Measurements from ENCODE around the gene SPDYE5. TPM values are rescaled to one million over a fixed set of nuclear protein-coding genes. Genes with fewer than 3 reads are reported as not detected.

The SPDYE5 gene
- polyA plus RNA-seq, 1 donor (not counting 4 experiments of a cell fraction or from before 2014, with no cell fraction given), result 0.04 TPM

DNA sequence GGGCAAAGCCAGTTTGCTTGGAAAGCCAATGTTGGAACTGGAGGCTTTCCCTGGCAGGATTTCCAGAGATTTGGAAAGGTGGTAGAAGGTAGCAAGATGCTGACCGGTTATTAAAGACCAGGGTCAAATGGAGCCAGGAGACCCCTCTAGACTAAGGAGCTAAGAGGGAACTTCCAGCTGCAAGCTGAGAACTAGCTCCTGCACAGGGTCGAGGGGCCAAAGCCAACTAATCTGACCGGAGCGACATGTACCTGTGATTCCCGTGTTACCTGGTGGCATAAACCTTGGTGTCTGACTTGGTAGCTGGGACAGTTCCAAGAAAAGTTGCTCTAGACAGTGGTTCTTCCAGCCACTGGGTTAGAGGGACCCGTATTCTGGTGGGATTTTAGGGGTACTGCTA, 41.8 kb downstream of the SPDYE5 start:
- no peak for FAIRE-seq
- Histone ChIP-seq H3K4me1 (ENCODE audit: control insufficient read depth, extremely low read depth, insufficient read depth, low read length) (no peaks in the 10 kb centered on the region), H3K4me3 (ENCODE audit: control insufficient read depth in 2 of 3, extremely low read depth in 1 of 3, insufficient read depth in 2 of 3, low read depth in 1 of 3, low read length in 3 of 3) (no peak overlapping the region), H3K27me3 (ENCODE audit: control insufficient read depth, extremely low read depth, insufficient read depth, low read length) (no peaks in the 10 kb centered on the region), H3K36me3 (ENCODE audit: control insufficient read depth in 2 of 2, extremely low read depth in 1 of 2, insufficient read depth in 2 of 2, low read length in 2 of 2) (no peaks in the 10 kb centered on the region), H3K4me2 (ENCODE audit: control insufficient read depth, extremely low read depth, insufficient read depth, low read depth, low read length) (no peak overlapping the region), H3K27ac (ENCODE audit: control insufficient read depth, insufficient read depth, low read length) (no peak overlapping the region), H4K20me1 (ENCODE audit: control insufficient read depth, extremely low read depth, insufficient read depth, low read length) (no peaks in the 10 kb centered on the region), H2AFZ (ENCODE audit: control insufficient read depth, low read length) (no peak overlapping the region), H3K9me3 (ENCODE audit: control insufficient read depth, low read depth, low read length) (no peaks in the 10 kb centered on the region), H3K79me2 (ENCODE audit: control insufficient read depth, insufficient read depth, low read length) (no peaks in the 10 kb centered on the region), H3K9ac (ENCODE audit: control insufficient read depth, extremely low read depth, insufficient read depth, low read length) (no peak overlapping the region), H3K9me1 (ENCODE audit: control insufficient read depth, extremely low read depth, insufficient read depth, low read length) (no peaks in the 10 kb centered on the region)
- TF ChIP-seq, protein P1, sequence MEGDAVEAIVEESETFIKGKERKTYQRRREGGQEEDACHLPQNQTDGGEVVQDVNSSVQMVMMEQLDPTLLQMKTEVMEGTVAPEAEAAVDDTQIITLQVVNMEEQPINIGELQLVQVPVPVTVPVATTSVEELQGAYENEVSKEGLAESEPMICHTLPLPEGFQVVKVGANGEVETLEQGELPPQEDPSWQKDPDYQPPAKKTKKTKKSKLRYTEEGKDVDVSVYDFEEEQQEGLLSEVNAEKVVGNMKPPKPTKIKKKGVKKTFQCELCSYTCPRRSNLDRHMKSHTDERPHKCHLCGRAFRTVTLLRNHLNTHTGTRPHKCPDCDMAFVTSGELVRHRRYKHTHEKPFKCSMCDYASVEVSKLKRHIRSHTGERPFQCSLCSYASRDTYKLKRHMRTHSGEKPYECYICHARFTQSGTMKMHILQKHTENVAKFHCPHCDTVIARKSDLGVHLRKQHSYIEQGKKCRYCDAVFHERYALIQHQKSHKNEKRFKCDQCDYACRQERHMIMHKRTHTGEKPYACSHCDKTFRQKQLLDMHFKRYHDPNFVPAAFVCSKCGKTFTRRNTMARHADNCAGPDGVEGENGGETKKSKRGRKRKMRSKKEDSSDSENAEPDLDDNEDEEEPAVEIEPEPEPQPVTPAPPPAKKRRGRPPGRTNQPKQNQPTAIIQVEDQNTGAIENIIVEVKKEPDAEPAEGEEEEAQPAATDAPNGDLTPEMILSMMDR (optimal IDR thresholded peaks at IDR 0.05 in 1 of 3, IDR thresholded peaks at IDR 0.05 in 1 of 3, conservative IDR thresholded peaks at IDR 0.05 in 1 of 3; ENCODE audit: extremely low read depth in 1 of 3, insufficient read depth in 2 of 3, low read length in 3 of 3), result no peak
- TF ChIP-seq EZH2 (IDR thresholded peaks at IDR 0.05; ENCODE audit: low read length), result no peak
- no peak for DNase-seq (ENCODE audit: low read depth, low spot score)
- dilution Hi-C loops (cut with MboI; ENCODE audit: extremely low pct_ligation_motif_present, low sequenced_read_pairs), result no loop called here

GRCh38 chr7:75534727-75535307, 42.7 kb downstream of the SPDYE5 start:
- Histone ChIP-seq H3K79me2 (ENCODE audit: control insufficient read depth, insufficient read depth, low read length) (no peaks in the 10 kb centered on the region), H3K9me1 (ENCODE audit: control insufficient read depth, extremely low read depth, insufficient read depth, low read length) (no peaks in the 10 kb centered on the region), H3K4me1 (ENCODE audit: control insufficient read depth, extremely low read depth, insufficient read depth, low read length) (no peaks in the 10 kb centered on the region), H4K20me1 (ENCODE audit: control insufficient read depth, extremely low read depth, insufficient read depth, low read length) (no peaks in the 10 kb centered on the region), H3K27me3 (ENCODE audit: control insufficient read depth, extremely low read depth, insufficient read depth, low read length) (no peaks in the 10 kb centered on the region), H3K27ac (ENCODE audit: control insufficient read depth, insufficient read depth, low read length) (no peak overlapping the region), H2AFZ (ENCODE audit: control insufficient read depth, low read length) (no peak overlapping the region), H3K4me3 (ENCODE audit: control insufficient read depth in 2 of 3, extremely low read depth in 1 of 3, insufficient read depth in 2 of 3, low read depth in 1 of 3, low read length in 3 of 3) (no peak overlapping the region), H3K9me3 (ENCODE audit: control insufficient read depth, low read depth, low read length) (no peaks in the 10 kb centered on the region), H3K4me2 (ENCODE audit: control insufficient read depth, extremely low read depth, insufficient read depth, low read depth, low read length) (no peak overlapping the region), H3K36me3 (ENCODE audit: control insufficient read depth in 2 of 2, extremely low read depth in 1 of 2, insufficient read depth in 2 of 2, low read length in 2 of 2) (no peaks in the 10 kb centered on the region), H3K9ac (ENCODE audit: control insufficient read depth, extremely low read depth, insufficient read depth, low read length) (no peak overlapping the region)
- FAIRE-seq, result no peak
- TF ChIP-seq, protein P1 (optimal IDR thresholded peaks at IDR 0.05 in 1 of 3, IDR thresholded peaks at IDR 0.05 in 1 of 3, conservative IDR thresholded peaks at IDR 0.05 in 1 of 3; ENCODE audit: extremely low read depth in 1 of 3, insufficient read depth in 2 of 3, low read length in 3 of 3), result no peak
- no peak for TF ChIP-seq EZH2 (IDR thresholded peaks at IDR 0.05; ENCODE audit: low read length)
- no peak for DNase-seq (ENCODE audit: low read depth, low spot score)
- dilution Hi-C loops (cut with MboI; ENCODE audit: extremely low pct_ligation_motif_present, low sequenced_read_pairs), result no loop called here
